RKO (cell line): ENCODE data around the gene ENO3.

Source experiments
- DNase-seq: peaks from one replicate; pipeline ENCODE4 v3.0.0-alpha.2; 2016; ENCODE audit warnings: low spot score

Gene ENO3

GRCh38 chr17:4937553-4937952 lies 13.4 kb upstream of the ENO3 start:
- no peak for DNase-seq

GRCh38 chr17:4938069-4938491 lies 12.8 kb upstream of the ENO3 start:
- DNase-seq: no peak

- peak; percentile 42 for DNase-seq
Measured at GRCh38 chr17:4938688-4939545, 12.0 kb upstream of the ENO3 start.

GRCh38 chr17:4939546-4939795 lies 11.4 kb upstream of the ENO3 start:
- peak; percentile 17 for DNase-seq

GRCh38 chr17:4939796-4940554 lies 10.9 kb upstream of the ENO3 start, which contains the start of the genes RNF167 and SLC25A11:
RNF167 (plus strand) TSS chr17:4940268; CDS start chr17:4940910, 642 bp downstream.
SLC25A11 (minus strand) TSS chr17:4940046; CDS start chr17:4939910, 136 bp downstream.
- DNase-seq: peak; percentile 99

GRCh38 chr17:4940555-4941318 lies 10.2 kb upstream of the ENO3 start:
- DNase-seq: peak; percentile 90

- no peak for DNase-seq
Measured at GRCh38 chr17:4941319-4941610, 9.7 kb upstream of the ENO3 start.

GRCh38 chr17:4942760-4943508 lies 8.0 kb upstream of the ENO3 start:
- DNase-seq: no peak

- no peak for DNase-seq
Measured at GRCh38 chr17:4944163-4944553, 6.8 kb upstream of the ENO3 start.

- DNase-seq: no peak
Measured at GRCh38 chr17:4944554-4945175, 6.3 kb upstream of the ENO3 start.

GRCh38 chr17:4945176-4945943 lies 5.6 kb upstream of the ENO3 start:
- peak; percentile 96 for DNase-seq

GRCh38 chr17:4945944-4946280 lies 5.0 kb upstream of the ENO3 start:
- DNase-seq: peak; percentile 50

- no peak for DNase-seq
Measured at GRCh38 chr17:4946312-4946976, 4.5 kb upstream of the ENO3 start.

GRCh38 chr17:4947010-4947410 lies 3.9 kb upstream of the ENO3 start:
- DNase-seq: peak; percentile 55

- DNase-seq: peak; percentile 73
Measured at GRCh38 chr17:4947411-4948165, 3.3 kb upstream of the ENO3 start.

GRCh38 chr17:4948166-4948930 lies 2.6 kb upstream of the ENO3 start, which contains the start of gene PFN1:
PFN1 (minus strand) TSS chr17:4948530; CDS start chr17:4948394, 136 bp downstream.
- DNase-seq: peak; percentile 89

- peak; percentile 90 for DNase-seq
Measured at GRCh38 chr17:4948931-4949320, 2.0 kb upstream of the ENO3 start.

- DNase-seq: peak; percentile 78
Measured at GRCh38 chr17:4949321-4950074, 1.4 kb upstream of the ENO3 start.
